Mucosa of rectum (tissue), 2 donors: Measurements from ENCODE around the gene DCN.

Experiments
- H3K27ac ChIP-seq, 2 donors: one replicate each; pipeline ENCODE4 v1.7.0; 2013; ENCODE audit warnings: inconsistent platforms in 2 of 2, low read depth in 2 of 2, low read length in 2 of 2
- H3K27me3 ChIP-seq, 2 donors: one replicate each; pipeline ENCODE4 v1.7.0; 2013; ENCODE audit warnings: low read length in 2 of 2; ENCODE audit not compliant: control insufficient read depth in 2 of 2, insufficient read depth in 2 of 2
- H3K36me3 ChIP-seq, 2 donors: one replicate each; pipeline ENCODE4 v1.7.0; 2013; ENCODE audit warnings: low read length in 2 of 2; ENCODE audit not compliant: control insufficient read depth in 2 of 2, insufficient read depth in 2 of 2
- H3K4me1 ChIP-seq, 2 donors: one replicate each; pipeline ENCODE4 v1.7.0; 2013; ENCODE audit warnings: low read length in 2 of 2, mild to moderate bottlenecking in 1 of 2; ENCODE audit not compliant: control insufficient read depth in 2 of 2, insufficient read depth in 2 of 2
- H3K4me3 ChIP-seq, 2 donors: one replicate each; pipeline ENCODE4 v1.7.0; 2013; ENCODE audit warnings: low read length in 2 of 2
- H3K9ac ChIP-seq, 2 donors: one replicate each; pipeline ENCODE4 v1.7.0; 2013; ENCODE audit warnings: low read length in 2 of 2, low read depth in 1 of 2, mild to moderate bottlenecking in 1 of 2
- H3K9me3 ChIP-seq, 2 donors: one replicate each; pipeline ENCODE4 v1.7.0; 2013; ENCODE audit warnings: low read length in 2 of 2; ENCODE audit not compliant: control insufficient read depth in 2 of 2
- donor health status: healthy.
- donor health status: Normal muscosa, but diverticular disease.

DCN gene

DNA sequence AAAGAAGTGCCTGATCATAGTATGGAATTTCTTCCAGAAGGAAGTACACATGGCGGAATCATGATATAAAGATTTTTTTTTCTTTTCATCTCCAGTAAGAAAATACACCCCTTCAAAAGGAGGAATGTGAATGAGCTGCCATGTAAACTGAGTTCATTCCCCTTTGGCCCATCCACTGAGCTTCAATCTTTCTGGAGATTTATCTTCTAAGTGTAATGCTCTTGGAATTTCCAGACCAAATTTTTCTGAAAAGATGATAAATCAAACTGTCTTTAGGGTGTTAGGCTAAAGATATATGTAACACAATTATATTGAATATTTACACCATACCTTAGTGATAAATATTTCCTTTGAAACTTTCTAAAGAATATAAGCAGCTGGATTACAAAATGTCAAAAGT is 5.2 kb downstream of the DCN start:
- no peaks in the 10 kb centered on the region for H3K36me3 ChIP-seq
- H3K9ac ChIP-seq, result no peak overlapping the region
- H3K4me1 ChIP-seq, result peaks cover 0 to 2% of the 10 kb centered on the region in 2 donors
- no peaks in the 10 kb centered on the region for H3K9me3 ChIP-seq
- H3K4me3 ChIP-seq, result peak overlapping the region in 1 of 2 donors; percentile 34
- H3K27me3 ChIP-seq, result no peaks in the 10 kb centered on the region
- peak overlapping the region in 1 of 2 donors; percentile 20 for H3K27ac ChIP-seq

DNA sequence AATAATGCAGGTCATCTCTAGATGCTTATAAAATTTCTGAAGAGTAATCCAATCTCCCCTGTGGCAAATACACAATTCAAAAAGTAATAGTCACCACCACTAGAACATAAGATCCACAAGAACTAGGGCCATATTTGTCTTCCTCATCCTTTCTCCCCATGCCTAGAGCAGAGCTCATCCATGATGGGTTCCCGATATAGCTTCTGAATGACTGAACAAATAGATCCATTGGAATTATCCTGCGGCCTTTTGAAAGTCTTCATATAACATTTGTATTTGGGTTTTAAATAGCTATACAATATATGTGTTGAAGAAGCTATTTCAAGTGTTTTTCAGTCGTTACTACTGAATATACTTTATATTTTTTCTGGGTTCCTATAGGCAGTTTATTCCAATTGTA is 5.7 kb downstream of the DCN start:
- H3K4me3 ChIP-seq, result no peak overlapping the region
- no peaks in the 10 kb centered on the region for H3K9me3 ChIP-seq
- H3K27ac ChIP-seq, result peak overlapping the region in 1 of 2 donors; percentile 21
- H3K36me3 ChIP-seq, result no peaks in the 10 kb centered on the region
- H3K4me1 ChIP-seq, result peaks cover 0 to 2% of the 10 kb centered on the region in 2 donors
- H3K27me3 ChIP-seq, result no peaks in the 10 kb centered on the region
- H3K9ac ChIP-seq, result no peak overlapping the region

DNA sequence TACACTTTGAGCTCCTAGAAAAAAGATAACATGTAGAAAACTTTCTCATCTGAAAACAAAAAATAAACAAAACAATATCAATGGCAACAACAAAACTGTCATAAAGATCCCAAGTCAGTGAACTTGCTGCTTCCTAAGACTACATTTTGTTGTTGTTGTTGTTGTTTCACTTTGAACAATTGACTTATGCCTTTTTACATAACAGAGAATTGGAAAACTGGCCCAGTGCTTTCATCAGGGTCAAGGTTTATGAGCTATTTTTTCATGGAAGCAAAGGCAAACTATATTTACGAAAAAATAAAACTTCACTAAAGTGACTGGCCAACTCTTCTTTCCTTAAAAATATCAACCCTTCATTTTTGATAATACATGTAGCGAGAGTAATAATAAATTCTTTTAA is 6.3 kb downstream of the DCN start:
- H3K9me3 ChIP-seq, result no peaks in the 10 kb centered on the region
- peak overlapping the region in 1 of 2 donors; percentile 24 for H3K4me3 ChIP-seq
- H3K4me1 ChIP-seq, result peaks cover 0 to 2% of the 10 kb centered on the region in 2 donors
- H3K9ac ChIP-seq, result no peak overlapping the region
- no peaks in the 10 kb centered on the region for H3K36me3 ChIP-seq
- H3K27ac ChIP-seq, result peak overlapping the region in 1 of 2 donors; percentile 21
- no peaks in the 10 kb centered on the region for H3K27me3 ChIP-seq

DNA sequence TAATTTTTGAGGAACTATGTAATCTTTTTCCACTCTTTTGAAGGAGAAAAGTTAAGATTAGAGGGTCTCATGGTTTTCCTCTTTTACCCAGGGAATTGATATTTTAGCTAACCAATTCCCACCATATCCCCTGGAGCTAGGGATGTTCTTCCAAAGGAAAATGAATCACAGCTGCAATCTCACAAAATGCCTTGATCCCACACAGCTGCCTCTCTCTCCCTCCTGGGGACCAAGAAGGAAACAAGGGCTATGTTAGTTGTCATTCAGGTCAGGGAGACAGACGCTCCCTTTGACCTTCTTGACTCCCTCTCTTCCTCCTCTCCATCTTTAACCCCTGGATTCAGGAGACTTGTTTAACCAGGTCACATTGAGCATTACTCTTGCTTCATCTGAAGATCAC is 9.5 kb downstream of the DCN start:
- no peak overlapping the region for H3K4me3 ChIP-seq
- H3K27ac ChIP-seq, result peak overlapping the region in 1 of 2 donors; percentile 1
- no peaks in the 10 kb centered on the region for H3K9me3 ChIP-seq
- no peaks in the 10 kb centered on the region for H3K27me3 ChIP-seq
- no peak overlapping the region for H3K9ac ChIP-seq
- no peaks in the 10 kb centered on the region for H3K4me1 ChIP-seq
- H3K36me3 ChIP-seq, result no peaks in the 10 kb centered on the region

DNA sequence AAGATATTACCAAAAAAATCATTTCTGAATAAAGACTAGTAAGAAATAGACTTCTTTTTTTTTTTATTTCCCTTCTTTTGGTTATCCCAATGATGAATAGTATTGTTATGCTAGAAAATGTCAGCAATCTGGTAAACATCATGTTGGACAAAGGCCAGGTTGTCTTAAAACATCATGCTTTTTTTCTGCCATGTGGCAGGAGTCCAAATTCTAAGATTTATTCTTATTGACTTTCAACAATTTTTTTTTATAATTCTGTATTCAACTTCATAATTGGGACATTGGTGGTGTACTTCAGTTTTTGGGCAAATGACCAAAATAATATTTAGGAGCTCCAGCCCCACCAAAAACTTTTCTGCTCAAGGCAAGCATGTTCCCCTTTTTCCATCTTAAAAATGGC is 10.5 kb downstream of the DCN start:
- Histone ChIP-seq H3K27ac (no peak overlapping the region), H3K36me3 (no peaks in the 10 kb centered on the region), H3K4me3 (no peak overlapping the region), H3K27me3 (no peaks in the 10 kb centered on the region), H3K9me3 (no peaks in the 10 kb centered on the region), H3K9ac (no peak overlapping the region), H3K4me1 (no peaks in the 10 kb centered on the region)

DNA sequence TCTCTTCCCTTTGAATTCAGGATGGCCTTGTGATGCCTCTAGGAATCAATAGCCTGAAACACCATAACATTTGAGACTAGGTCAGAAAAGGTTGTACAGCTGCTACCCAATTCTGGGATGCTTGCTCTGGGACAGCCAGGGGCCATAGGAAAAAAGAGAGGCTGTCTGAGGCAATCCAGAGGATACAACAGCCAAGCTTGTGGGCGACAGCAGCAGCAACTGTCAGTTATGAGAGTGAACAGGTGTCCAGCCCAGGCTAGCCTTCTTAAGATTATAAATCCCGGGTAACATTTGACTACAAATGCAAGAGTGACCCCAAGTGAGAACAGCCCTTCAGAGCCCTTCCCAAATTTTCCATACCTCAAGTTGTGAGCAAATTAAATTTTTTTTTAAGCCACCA is 11.1 kb downstream of the DCN start:
- Histone ChIP-seq H3K9me3 (no peaks in the 10 kb centered on the region), H3K4me3 (no peak overlapping the region), H3K4me1 (no peaks in the 10 kb centered on the region), H3K9ac (no peak overlapping the region), H3K36me3 (no peaks in the 10 kb centered on the region), H3K27ac (no peak overlapping the region), H3K27me3 (no peaks in the 10 kb centered on the region)

DNA sequence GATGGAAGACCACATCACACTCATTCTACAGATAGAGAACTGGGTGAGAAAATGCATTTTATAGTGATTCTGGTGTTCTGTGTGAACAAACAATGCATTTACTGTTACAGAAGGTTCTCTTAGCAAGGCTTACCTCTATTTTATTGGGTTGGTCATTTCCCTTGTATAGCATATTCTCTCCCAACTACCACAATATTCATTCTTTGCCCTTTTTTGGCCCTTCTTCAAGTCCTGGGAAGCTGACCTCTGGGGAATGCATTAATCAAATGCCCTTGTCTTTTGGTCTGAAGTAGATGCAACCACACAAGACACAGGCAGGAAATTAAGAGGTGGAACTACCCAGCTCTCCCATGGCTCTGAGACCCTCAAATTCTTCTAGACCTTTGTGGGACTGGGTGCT is 19.5 kb downstream of the DCN start:
- Histone ChIP-seq H3K36me3 (peaks cover 0 to 3% of the 10 kb centered on the region in 2 donors), H3K9ac (no peak overlapping the region), H3K9me3 (no peaks in the 10 kb centered on the region)

DNA sequence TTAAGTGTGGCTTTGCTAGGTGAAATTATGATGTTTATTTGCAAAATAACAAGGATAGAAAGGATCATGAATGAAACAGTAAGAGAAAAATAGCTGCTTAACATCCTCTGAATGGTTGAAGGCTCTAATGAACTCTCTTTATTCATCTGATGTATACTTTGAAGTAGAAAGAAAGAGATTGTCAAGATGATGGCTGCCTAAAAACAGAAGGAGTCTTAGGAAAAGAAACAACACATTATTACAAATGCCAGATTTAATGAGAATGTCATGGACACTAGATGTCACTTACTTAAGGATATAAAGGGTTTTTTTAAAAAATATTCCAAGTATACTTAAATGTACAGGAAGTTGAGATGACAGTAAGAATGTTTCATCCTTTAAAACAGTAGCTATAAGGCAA is 21.6 kb downstream of the DCN start:
- no peaks in the 10 kb centered on the region for H3K4me1 ChIP-seq
- no peaks in the 10 kb centered on the region for H3K9me3 ChIP-seq
- H3K27ac ChIP-seq, result no peak overlapping the region
- H3K36me3 ChIP-seq, result peaks cover 3 to 4% of the 10 kb centered on the region in 2 donors
- H3K27me3 ChIP-seq, result no peaks in the 10 kb centered on the region
- no peak overlapping the region for H3K4me3 ChIP-seq
- H3K9ac ChIP-seq, result no peak overlapping the region

More for the DNA sequence above, 19.5 kb downstream of the DCN start:
- Histone ChIP-seq H3K27ac (no peak overlapping the region), H3K27me3 (no peaks in the 10 kb centered on the region), H3K4me1 (no peaks in the 10 kb centered on the region), H3K4me3 (no peak overlapping the region)

DNA sequence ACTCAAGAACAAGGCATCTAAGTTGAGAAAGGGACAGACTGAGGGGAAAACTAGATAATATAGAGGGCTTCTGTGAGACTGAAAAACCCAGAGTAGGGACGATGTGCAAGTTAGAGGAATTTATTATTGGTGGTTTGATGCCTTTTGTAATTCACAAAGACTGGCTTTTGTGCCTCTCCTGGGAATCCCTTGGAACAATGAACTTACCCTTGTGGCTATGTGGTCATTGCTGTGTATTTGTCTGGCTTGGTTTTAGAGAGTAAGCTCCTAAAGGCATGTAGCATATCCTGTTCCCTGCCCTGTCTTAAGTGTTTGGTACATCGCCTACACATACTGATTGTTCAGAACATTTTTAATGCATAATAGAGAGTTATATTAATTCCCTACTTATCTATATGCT is 26.6 kb downstream of the DCN start:
- no peaks in the 10 kb centered on the region for H3K9me3 ChIP-seq
- no peak overlapping the region for H3K27ac ChIP-seq
- no peaks in the 10 kb centered on the region for H3K4me1 ChIP-seq
- no peak overlapping the region for H3K4me3 ChIP-seq
- H3K9ac ChIP-seq, result no peak overlapping the region
- H3K36me3 ChIP-seq, result peaks cover 0 to 4% of the 10 kb centered on the region in 2 donors
- H3K27me3 ChIP-seq, result no peaks in the 10 kb centered on the region

DNA sequence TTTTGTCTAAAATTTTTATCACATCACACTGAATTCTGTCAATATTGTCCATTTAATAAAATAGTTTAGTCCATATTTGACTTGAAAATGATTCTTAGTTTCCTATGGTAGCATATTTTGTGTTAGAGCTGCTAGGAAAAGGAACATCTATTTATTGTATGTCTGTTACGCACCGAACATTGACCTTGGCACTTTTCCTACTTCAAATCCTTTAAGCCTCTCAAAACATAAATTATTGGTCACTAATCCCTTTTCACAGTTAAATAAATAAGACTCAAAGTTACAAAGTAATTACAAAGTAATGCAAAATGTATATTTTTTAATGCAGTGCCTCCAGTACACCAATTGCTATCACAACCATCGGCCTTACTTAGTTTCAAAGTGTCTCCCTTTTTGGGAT is 28.5 kb downstream of the DCN start:
- Histone ChIP-seq H3K4me3 (no peak overlapping the region), H3K9ac (no peak overlapping the region), H3K36me3 (peaks cover 0 to 4% of the 10 kb centered on the region in 2 donors), H3K9me3 (no peaks in the 10 kb centered on the region), H3K4me1 (no peaks in the 10 kb centered on the region), H3K27me3 (no peaks in the 10 kb centered on the region), H3K27ac (no peak overlapping the region)

DNA sequence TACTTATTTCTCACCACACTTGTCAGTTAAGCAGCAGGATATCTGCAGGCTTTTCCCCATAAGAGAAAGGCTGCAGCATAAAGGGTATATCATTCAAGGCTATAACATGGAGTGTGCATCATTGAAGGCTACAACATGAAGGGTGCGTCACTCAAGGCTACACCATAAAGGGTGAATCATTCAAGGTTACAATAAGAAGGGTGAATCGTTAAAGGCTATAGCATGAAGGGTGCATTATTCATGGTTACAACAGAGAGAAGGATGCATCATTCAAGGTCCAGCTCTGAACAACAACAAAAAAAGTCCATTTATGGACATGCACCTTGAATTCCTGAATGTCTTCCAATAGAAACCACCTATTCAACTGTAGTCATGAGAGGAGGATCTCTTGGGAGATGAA is 38.6 kb downstream of the DCN start:
- no peaks in the 10 kb centered on the region for H3K36me3 ChIP-seq
- H3K9me3 ChIP-seq, result no peaks in the 10 kb centered on the region
- no peak overlapping the region for H3K9ac ChIP-seq
- H3K27me3 ChIP-seq, result no peaks in the 10 kb centered on the region
- H3K4me1 ChIP-seq, result no peaks in the 10 kb centered on the region
- H3K4me3 ChIP-seq, result no peak overlapping the region
- no peak overlapping the region for H3K27ac ChIP-seq
